Body of pancreas (tissue), 4 donors: Measurements from ENCODE around the gene NHP2.

Source experiments
- POLR2A ChIP-seq, 3 donors: fragments of 450-650 bp; IDR thresholded peaks; one replicate each; pipeline ENCODE4 v1.6.1; 2016; ENCODE audit warnings: antibody characterized with exemption in 3 of 3, mild to moderate bottlenecking in 2 of 3
- TF ChIP-seq, protein P1 (sequence below), 7 experiments: fragments of 450-650 bp in 4 of 7; fragments of 200-600 bp in 3 of 7; sonication (generic) in 3 of 7; IDR thresholded peaks; one replicate each; pipeline ENCODE4 v1.5.1; 2016 to 2019; ENCODE audit warnings: antibody characterized with exemption in 7 of 7

DNA sequence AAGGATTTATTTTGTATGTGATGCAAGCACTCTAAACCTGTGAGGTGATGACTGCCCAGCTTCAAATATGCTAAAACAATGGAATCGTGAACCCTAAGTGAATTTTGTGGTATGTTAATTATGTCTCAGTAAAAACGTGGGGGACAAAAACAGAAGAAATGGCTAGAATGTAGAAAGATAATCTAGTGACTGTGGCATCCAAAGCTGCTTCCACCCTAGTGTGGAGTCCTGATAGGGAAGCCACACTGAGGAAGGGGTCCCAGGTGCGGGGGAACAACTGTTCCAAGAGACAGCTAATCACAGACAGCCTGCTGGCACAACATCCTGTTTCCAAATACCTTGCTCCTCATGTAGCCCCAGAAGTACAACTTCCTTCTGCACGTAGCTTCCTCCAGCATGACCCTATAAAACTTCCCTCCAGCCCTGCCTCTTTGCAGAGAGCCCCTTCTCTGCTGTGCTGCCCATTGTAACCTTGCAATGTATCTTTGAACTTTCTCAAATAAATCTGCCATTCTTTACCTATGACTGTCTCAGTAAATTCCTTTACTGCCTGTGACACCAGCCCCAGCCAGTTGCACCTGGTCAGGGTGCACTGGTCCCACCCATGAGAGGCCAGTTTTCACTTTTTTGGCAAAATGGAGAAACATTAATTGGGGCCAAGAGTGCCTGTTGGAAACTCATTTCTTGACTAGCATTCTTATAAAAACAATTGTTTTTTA lies 28.6 kb upstream of the NHP2 start:
- TF ChIP-seq, protein P1, sequence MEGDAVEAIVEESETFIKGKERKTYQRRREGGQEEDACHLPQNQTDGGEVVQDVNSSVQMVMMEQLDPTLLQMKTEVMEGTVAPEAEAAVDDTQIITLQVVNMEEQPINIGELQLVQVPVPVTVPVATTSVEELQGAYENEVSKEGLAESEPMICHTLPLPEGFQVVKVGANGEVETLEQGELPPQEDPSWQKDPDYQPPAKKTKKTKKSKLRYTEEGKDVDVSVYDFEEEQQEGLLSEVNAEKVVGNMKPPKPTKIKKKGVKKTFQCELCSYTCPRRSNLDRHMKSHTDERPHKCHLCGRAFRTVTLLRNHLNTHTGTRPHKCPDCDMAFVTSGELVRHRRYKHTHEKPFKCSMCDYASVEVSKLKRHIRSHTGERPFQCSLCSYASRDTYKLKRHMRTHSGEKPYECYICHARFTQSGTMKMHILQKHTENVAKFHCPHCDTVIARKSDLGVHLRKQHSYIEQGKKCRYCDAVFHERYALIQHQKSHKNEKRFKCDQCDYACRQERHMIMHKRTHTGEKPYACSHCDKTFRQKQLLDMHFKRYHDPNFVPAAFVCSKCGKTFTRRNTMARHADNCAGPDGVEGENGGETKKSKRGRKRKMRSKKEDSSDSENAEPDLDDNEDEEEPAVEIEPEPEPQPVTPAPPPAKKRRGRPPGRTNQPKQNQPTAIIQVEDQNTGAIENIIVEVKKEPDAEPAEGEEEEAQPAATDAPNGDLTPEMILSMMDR (IDR thresholded peaks at IDR 0.05) = no peak
- TF ChIP-seq POLR2A (IDR thresholded peaks at IDR 0.05) = no peak
